Epithelial cell of proximal tubule (primary cell): ENCODE measurements around the gene ALDH2. TPM values are rescaled to one million over a fixed set of nuclear protein-coding genes. Genes with fewer than 3 reads are reported as not detected.
"Not testable (repeated sequence)": the region's sequence is repeated elsewhere in the genome, so short reads cannot be mapped to it uniquely, and the experiment has no call there.

ENCODE experiments used
- DNase-seq: peaks from one replicate; pipeline ENCODE4 v3.0.0-alpha.2; 2011; ENCODE audit warnings: low read depth
- H3K4me3 ChIP-seq: 2 replicates; pipeline ENCODE4 v1.5.1; 2011; ENCODE audit warnings: low read depth, mild to moderate bottlenecking, low read length
- total RNA-seq: library from RNA; depleted of rRNA; stranded (reverse); fragments of >200 nt; gene quantifications from 2 replicates; pipeline ENCODE4 v1.2.3, GENCODE V29; 2015
- TF ChIP-seq, protein P1 (sequence below): conservative IDR thresholded peaks from 2 replicates; pipeline ENCODE4 v1.5.1; 2012; ENCODE audit warnings: low read depth, mild to moderate bottlenecking, low read length

ALDH2 gene
- total RNA-seq, 1 donor from 2014 or later, result 19.3 TPM

DNA sequence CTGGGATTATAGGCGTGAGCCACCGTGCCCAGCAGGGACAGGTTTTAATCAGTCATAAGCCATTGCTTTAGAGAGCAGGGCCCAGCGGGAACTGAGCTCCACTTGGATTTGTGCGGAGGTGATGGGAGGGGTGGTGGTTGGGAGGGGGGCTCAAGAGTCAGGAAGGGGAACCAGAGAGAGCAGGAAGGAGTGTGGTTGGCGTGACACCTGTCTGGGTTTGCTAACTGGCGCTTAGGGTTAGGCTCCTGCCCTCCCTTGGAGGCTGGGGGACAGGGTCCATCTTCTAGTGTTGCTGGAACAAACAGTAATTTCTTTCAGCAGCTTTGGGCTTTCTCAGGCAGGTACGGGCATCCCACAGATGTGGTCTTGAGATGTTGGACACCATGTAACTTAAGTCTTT lies 7.5 kb upstream of the ALDH2 start:
- TF ChIP-seq, protein P1, sequence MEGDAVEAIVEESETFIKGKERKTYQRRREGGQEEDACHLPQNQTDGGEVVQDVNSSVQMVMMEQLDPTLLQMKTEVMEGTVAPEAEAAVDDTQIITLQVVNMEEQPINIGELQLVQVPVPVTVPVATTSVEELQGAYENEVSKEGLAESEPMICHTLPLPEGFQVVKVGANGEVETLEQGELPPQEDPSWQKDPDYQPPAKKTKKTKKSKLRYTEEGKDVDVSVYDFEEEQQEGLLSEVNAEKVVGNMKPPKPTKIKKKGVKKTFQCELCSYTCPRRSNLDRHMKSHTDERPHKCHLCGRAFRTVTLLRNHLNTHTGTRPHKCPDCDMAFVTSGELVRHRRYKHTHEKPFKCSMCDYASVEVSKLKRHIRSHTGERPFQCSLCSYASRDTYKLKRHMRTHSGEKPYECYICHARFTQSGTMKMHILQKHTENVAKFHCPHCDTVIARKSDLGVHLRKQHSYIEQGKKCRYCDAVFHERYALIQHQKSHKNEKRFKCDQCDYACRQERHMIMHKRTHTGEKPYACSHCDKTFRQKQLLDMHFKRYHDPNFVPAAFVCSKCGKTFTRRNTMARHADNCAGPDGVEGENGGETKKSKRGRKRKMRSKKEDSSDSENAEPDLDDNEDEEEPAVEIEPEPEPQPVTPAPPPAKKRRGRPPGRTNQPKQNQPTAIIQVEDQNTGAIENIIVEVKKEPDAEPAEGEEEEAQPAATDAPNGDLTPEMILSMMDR, result no peak
- H3K4me3 ChIP-seq, result no peak overlapping the region
- DNase-seq, result no peak

DNA sequence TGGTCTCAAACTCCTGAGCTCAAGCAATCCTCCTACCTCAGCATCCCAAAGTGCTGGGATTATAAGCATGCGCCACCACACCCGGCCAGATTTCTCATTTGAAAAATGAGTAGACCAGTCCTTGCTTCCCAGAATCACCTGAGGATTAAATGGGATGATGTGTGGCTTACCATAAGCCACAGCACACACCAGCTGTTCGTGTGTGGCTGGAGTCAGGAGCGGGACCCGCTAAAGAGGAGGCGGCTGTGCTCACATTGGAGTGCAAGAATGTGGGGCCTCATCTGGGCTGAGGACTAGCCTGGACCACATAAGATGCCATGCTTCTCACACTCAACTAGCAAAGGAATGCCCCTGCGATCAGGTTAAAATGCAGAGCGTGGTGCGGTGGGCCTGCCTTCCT lies 6.7 kb upstream of the ALDH2 start:
- TF ChIP-seq, protein P1, result no peak
- no peak for DNase-seq
- H3K4me3 ChIP-seq, result no peak overlapping the region

DNA sequence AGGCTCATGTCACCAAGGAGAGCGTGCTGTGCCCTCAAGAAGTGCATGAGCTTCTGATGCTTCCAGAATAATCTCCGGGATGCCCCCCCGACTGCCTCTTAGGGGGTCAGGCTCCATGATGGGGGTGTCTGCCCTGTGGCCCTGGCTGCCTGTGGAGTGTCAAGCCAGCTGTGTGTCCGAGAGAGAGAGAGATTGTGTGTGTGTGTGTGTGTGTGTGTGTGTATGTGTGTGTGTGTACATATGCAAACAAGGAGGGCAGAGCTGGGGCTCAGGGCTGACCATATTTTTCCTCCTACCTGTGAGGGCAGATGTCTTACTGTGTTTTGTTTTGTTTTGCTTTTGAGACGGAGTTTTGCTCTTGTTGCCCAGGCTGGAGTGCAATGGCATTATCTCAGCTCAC lies 5.6 kb upstream of the ALDH2 start:
- TF ChIP-seq, protein P1, result no peak
- no peak overlapping the region for H3K4me3 ChIP-seq
- DNase-seq, result no peak

DNA sequence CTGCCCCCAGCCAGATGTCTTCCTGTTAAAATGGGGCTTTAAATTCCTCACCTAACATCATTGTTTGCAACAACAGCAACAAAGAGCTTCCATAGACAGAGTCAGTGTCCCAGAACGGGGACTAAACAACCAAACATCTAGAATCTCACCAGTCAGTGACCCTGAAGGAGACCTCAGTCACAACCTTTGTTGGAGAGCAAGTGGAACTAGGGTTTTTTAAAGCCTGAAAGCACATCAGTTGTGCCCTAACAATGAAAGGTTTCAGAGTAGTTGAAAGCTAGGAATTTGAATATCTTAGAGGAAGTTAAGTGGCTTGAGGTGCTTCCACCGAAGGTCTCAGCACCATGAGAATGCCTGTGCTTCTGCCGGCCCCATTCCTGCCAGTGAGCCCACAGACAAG lies 5.0 kb upstream of the ALDH2 start:
- H3K4me3 ChIP-seq, result no peak overlapping the region
- no peak for DNase-seq
- TF ChIP-seq, protein P1, result no peak

DNA sequence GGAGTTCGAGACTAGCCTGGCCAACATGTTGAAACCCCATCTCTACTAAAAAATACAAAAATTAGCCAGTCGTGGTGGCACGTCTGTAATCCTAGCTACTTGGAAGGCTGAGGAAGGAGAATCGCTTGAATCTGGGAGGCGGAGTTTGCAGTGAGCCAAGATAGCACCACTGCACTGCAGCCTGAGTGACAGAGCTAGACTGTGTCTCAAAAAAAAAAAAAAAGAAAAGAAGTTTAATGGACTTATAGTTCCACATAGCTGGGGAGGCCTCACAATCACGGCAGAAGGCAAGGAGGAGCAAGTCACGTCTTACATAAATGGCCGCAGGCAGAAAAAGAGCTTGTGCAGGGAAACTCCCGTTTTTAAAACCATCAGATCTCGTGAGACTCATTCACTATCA lies 3.2 kb upstream of the ALDH2 start:
- not testable (repeated sequence) for DNase-seq, H3K4me3 ChIP-seq

DNA sequence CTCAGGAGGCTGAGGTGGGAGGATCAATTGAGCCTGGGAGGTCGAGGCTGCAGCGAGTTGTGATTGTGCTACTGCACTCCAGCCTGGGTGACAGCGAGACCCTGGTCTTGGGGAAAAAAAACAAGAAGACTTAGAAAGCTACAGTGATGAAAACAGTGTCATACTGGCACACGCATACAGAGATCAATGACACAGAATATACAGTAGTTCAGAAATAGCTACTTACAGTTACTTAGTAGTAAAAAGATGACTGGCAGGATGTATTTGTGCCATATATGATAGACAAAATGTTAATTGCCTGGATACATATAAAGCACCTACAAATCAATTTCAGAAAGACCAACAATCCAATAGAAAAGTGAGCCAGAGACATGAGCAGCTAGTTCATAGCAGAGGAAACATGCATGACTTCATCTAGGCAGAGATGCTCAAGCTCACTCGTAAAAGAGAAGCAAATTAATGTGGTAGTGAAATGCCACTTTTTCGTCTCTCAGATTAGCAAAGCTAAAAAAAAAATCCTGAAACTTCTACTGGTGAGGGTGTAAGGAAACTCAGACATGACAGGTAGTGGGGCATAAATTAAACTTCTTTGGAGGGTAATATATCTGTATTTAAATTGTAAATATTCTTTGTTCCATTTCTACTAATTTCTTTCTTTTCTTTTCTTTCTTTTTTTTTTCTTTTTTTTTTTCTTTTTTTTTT lies 2.5 kb upstream of the ALDH2 start:
- no peak for DNase-seq
- no peak overlapping the region for H3K4me3 ChIP-seq
- TF ChIP-seq, protein P1, result no peak

DNA sequence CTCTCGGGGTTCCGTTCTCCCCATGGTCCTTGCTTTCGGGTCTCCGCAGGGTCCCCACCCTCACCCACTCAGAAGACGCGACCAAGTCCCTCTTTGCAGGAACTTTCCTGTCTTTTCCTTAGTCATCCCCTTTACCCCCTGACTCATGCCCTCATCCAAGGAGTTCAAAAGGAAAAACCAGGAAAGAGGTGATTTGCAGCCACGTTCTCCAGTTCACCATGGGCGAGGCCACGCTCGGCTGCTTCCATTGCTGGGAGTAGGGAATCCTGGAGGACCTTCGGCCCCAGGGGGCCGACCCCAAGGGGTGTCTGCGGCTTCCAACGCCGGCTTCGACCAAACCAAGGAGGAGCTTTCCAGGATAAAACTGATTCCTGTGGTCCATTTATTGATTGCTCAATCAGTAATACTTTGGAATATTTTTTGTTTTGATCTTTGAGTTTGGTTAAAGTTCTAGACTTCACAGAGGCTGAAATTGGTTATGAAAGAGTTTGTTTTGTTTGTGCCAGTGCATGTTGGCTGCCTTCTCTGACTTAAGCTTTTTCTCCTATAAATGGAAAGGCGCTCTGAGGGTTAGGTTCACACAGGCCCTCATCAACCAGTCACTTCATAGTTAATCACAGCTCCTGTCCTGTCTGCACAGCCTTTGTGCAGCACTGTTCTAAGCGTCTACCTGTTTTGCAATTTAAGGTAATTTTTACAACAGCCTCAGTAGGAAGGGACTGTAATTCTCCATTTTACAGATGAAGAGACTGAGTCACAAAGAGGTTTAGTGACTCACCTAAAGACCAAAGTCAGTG lies 827 bp downstream of the ALDH2 start:
- H3K4me3 ChIP-seq, result peak overlapping the region; percentile 67
- DNase-seq, result no peak
- TF ChIP-seq, protein P1, result no peak
